Ovary (tissue), 3 donors: ENCODE data around the gene DAPK1.

Source experiments
- CTCF ChIP-seq, 3 donors: fragments of 450-650 bp in 2 of 3; fragments of 200-600 bp in 1 of 3; IDR thresholded peaks; one replicate each; pipeline versions ENCODE4 v1.5.1 to v1.8.0; 2016 to 2022; ENCODE audit warnings: antibody characterized with exemption in 3 of 3, mild to moderate bottlenecking in 1 of 3
- POLR2A ChIP-seq: fragments of 450-650 bp; IDR thresholded peaks from one replicate; pipeline ENCODE4 v1.6.1; 2017; ENCODE audit warnings: antibody characterized with exemption, mild to moderate bottlenecking, moderate library complexity
- donor health status: DM: no; HTN: no; CAD: no.

GRCh38 chr9:87461256-87461655 lies 36.4 kb upstream of the DAPK1 start:
- TF ChIP-seq CTCF (IDR thresholded peaks at IDR 0.05) (no peak), POLR2A (no peak)
